MG63 (cell line): ENCODE measurements around the gene RBL1. TPM values are rescaled to one million over a fixed set of nuclear protein-coding genes. Genes with fewer than 3 reads are reported as not detected.
A peak's percentile ranks its signal among the peaks of the same experiment; 100 is the strongest.
"Not testable (repeated sequence)": the region's sequence is repeated elsewhere in the genome, so short reads cannot be mapped to it uniquely, and the experiment has no call there.

Experiments used
- DNase-seq: peaks from one replicate; pipeline ENCODE4 v3.0.0-alpha.2; 2020
- H3K27me3 ChIP-seq: fragments of 250-450 bp; sonication (Bioruptor Pico); 2 replicates; pipeline ENCODE4 v1.5.1; 2020; ENCODE audit warnings: mild to moderate bottlenecking, moderate library complexity
- H3K36me3 ChIP-seq: fragments of 250-450 bp; sonication (Bioruptor Pico); 2 replicates; pipeline ENCODE4 v1.5.1; 2020; ENCODE audit warnings: mild to moderate bottlenecking, moderate library complexity
- H3K4me3 ChIP-seq: fragments of 250-450 bp; sonication (Bioruptor Pico); 2 replicates; pipeline ENCODE4 v1.5.1; 2020; ENCODE audit warnings: mild to moderate bottlenecking, moderate library complexity
- H3K9me3 ChIP-seq: fragments of 250-450 bp; sonication (Bioruptor Pico); 2 replicates; pipeline ENCODE4 v1.5.1; 2020; ENCODE audit warnings: mild to moderate bottlenecking, moderate library complexity
- total RNA-seq: library from RNA; depleted of rRNA; stranded (reverse); fragments of >200 nt; shearing (Covaris generic); gene quantifications from 2 replicates; pipeline ENCODE4 v1.2.3, GENCODE V29; 2014; ENCODE audit warnings: low replicate concordance

RBL1 gene
- total RNA-seq, 1 experiment from 2014 or later, result 11.1 TPM

DNA sequence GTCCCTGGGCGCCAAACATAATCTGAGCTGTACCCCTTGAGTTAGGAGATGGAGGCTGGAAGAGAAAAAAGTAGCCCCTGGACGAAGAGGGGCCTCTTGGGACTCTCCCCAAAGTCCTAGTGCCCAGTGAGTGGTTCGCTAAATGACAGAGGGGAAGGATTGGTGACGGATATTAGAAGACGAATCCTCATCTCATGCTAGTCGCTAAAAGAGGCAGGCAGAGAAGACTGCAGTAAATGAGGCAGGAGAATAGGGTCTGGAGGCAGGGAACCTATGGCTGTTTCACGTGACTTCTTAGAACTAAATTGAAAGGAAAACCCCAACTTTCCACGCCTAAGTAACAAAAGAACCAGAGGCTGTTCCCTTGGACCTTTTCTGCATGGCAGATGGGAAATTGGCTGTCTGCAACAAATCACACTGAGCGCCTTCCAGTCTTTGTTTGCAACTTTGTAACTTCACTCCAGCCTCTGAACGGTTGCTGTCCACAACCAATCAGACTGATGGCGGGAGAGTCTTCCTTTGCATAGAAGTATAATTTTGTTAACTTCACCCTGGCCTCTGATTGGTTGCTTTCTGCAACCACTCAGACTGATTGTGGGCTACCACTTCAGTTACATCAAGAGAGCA, 731 bp upstream of the RBL1 start:
- DNase-seq, result no peak
- H3K36me3 ChIP-seq, result peaks cover 28% of the 10 kb centered on the region
- peak overlapping the region; percentile 65 for H3K4me3 ChIP-seq
- H3K9me3 ChIP-seq, result no peaks in the 10 kb centered on the region
- H3K27me3 ChIP-seq, result no peaks in the 10 kb centered on the region

DNA sequence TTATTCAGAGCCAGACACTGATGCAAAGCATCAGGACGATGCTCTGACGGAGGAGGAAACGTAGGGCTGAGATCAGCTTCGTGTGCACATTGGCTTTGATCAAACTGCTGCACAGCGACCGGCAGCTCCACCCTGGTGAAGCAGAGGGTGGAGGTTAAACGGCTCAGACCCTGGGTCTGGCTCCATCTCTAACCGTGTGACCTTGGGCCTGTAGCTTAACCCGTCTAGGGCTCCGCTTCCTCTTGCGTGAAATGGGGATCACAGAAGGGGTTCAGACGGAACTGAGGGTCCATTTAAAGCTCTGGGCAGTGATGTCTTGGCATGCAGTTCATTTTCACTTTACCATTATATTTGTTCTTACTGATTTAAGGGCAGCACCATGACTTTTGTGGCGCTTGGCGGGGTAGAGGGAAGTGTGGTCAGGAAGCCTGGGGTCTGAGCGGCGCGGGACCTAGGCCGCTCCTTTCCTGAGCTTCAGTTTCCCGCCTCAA, 644 bp downstream of the RBL1 start:
- H3K36me3 ChIP-seq, result peaks cover 36% of the 10 kb centered on the region
- no peaks in the 10 kb centered on the region for H3K9me3 ChIP-seq
- H3K27me3 ChIP-seq, result no peaks in the 10 kb centered on the region
- peak overlapping the region; percentile 65 for H3K4me3 ChIP-seq
- peak; percentile 21 for DNase-seq

GRCh38 chr20:37090407-37090806, 5.4 kb downstream of the RBL1 start:
- Histone ChIP-seq H3K27me3 (no peaks in the 10 kb centered on the region), H3K9me3 (no peaks in the 10 kb centered on the region), H3K4me3 (no peak overlapping the region), H3K36me3 (peaks cover 64% of the 10 kb centered on the region)
- DNase-seq, result no peak

- no peaks in the 10 kb centered on the region for H3K9me3 ChIP-seq
- H3K4me3 ChIP-seq, result no peak overlapping the region
- DNase-seq, result no peak
- H3K36me3 ChIP-seq, result peaks cover 64% of the 10 kb centered on the region
- no peaks in the 10 kb centered on the region for H3K27me3 ChIP-seq
These were observed 14.0 kb downstream of the RBL1 start for GRCh38 chr20:37081717-37082289.

GRCh38 chr20:37077009-37077408, 18.8 kb downstream of the RBL1 start:
- DNase-seq, result no peak
- no peaks in the 10 kb centered on the region for H3K27me3 ChIP-seq
- H3K4me3 ChIP-seq, result no peak overlapping the region
- H3K9me3 ChIP-seq, result no peaks in the 10 kb centered on the region
- H3K36me3 ChIP-seq, result peaks cover 36% of the 10 kb centered on the region

DNA sequence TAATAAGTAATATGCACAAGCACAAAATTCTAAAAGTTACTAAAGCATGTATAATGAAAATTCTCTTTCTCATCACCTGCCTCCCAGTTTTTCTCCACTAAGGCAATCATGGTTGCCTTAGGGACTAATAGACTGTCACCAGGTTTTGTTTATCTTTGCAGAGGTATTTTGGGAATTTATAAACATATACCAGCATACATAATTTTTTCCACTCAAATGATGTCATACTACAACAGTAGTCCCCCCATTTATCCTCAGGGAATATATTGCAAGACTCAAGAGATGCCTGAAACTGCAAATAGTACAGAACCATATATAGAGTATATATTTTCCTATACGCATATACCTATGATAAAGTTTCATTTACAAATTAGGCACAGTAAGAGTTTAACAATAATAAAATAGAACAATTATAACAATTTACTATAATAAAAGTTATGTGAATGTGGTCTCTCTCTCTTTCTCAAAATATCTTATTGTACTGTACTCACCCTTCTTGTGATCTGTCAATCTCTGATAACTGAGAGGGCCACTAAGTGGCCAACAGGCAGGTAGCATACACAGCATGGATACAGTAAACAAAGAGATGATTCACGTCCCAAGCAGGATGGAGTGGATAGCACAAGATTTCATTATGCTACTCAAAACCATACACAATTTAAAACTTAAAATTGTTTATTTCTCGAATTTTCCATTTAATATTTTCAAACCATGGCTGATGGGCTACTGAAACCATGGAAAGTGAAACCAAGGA, 19.7 kb downstream of the RBL1 start:
- Histone ChIP-seq H3K9me3 (no peaks in the 10 kb centered on the region), H3K36me3 (peaks cover 34% of the 10 kb centered on the region), H3K4me3 (no peak overlapping the region), H3K27me3 (no peaks in the 10 kb centered on the region)
- DNase-seq, result no peak

DNA sequence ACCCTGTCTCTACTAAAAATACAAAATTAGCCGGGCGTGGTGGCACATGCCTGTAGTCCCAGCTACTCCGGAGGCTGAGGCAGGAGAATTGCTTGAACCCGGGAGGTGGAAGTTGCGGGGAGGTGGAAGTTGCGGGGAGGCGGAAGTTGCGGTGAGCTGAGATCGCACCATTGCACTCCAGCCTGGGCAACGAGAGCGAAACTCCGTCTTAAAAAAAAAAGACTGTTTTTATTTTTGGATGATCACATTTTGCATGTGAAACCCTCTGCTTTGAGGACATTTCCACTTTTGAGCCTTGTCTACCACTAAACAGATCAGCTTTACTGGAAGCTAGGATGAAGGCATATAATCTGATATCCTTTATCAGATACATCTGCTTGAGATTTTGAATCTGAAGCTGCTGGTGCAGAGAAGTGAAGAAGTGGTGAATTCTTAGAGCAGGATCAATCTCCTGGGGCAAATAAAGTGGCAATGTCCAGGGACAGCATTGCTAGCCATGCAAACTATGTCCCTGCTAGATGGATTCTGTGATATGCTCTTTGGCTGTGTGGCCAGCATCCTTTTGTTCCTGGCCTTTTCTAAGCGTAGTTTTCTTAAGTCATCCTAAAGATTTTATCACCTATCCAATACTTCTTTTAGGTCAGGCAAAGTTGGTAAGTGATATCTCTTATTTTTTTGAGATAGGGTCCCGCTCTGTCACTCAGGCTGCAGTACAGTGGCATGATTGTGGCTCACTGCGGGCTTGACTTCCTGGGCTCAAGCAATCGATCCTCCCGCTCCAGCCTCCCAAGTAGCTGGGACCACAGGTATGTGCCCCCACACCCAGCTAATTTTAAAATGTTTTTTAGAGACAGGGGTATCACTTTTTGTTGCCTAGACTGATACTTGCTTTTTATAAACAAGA, 23.3 kb downstream of the RBL1 start:
- Histone ChIP-seq H3K4me3 (no peak overlapping the region), H3K9me3 (no peaks in the 10 kb centered on the region), H3K36me3 (peaks cover 23% of the 10 kb centered on the region), H3K27me3 (no peaks in the 10 kb centered on the region)
- DNase-seq, result no peak

- peak; percentile 87 for DNase-seq
- H3K9me3 ChIP-seq, result no peaks in the 10 kb centered on the region
- H3K4me3 ChIP-seq, result no peak overlapping the region
- H3K27me3 ChIP-seq, result no peaks in the 10 kb centered on the region
- H3K36me3 ChIP-seq, result peaks cover 25% of the 10 kb centered on the region
These were observed 24.3 kb downstream of the RBL1 start for GRCh38 chr20:37071481-37071911.

DNA sequence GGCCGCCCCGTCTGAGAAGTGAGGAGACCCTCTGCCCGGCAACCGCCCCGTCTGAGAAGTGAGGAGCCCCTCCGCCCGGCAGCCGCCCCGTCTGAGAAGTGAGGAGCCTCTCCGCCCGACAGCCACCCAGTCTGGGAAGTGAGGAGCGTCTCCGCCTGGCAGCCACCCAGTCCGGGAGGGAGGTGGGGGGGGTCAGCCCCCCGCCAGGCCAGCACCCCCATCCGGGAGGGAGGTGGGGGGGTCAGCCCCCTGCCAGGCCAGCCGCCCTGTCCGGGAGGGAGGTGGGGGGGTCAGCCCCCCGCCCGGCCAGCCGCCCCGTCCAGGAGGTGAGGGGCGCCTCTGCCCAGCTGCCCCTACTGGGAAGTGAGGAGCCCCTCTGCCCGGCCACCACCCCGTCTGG, 26.2 kb downstream of the RBL1 start:
- not testable (repeated sequence) for H3K9me3 ChIP-seq, H3K4me3 ChIP-seq
- peaks cover 33% of the 10 kb centered on the region for H3K36me3 ChIP-seq

DNA sequence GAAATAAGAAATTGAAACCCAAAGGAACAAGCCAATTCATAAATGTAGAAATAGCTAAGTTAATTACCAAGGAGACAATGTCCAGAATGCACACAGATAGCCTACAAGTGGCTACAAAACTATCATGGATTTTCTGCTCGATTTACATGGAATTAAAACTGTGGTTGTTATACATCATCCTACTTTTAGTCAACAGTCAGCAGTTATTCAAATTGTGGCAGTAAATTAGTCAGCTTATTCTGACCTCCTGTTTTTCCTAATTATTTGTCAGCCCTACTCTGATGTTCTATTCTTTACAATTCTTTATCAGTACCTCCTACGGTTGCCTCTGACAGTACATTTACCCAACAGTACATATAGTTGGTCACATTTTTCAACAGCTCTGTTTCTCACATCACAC, 29.6 kb downstream of the RBL1 start:
- Histone ChIP-seq H3K9me3 (no peaks in the 10 kb centered on the region), H3K4me3 (no peak overlapping the region), H3K27me3 (no peaks in the 10 kb centered on the region), H3K36me3 (peaks cover 46% of the 10 kb centered on the region)
- DNase-seq, result no peak

More for the DNA sequence above, 26.2 kb downstream of the RBL1 start:
- H3K27me3 ChIP-seq, DNase-seq: not testable (repeated sequence)

- Histone ChIP-seq H3K9me3 (no peaks in the 10 kb centered on the region), H3K27me3 (no peaks in the 10 kb centered on the region), H3K4me3 (no peak overlapping the region), H3K36me3 (peaks cover 60% of the 10 kb centered on the region)
- DNase-seq, result no peak
These were observed 40.5 kb downstream of the RBL1 start for GRCh38 chr20:37055276-37055675.

DNA sequence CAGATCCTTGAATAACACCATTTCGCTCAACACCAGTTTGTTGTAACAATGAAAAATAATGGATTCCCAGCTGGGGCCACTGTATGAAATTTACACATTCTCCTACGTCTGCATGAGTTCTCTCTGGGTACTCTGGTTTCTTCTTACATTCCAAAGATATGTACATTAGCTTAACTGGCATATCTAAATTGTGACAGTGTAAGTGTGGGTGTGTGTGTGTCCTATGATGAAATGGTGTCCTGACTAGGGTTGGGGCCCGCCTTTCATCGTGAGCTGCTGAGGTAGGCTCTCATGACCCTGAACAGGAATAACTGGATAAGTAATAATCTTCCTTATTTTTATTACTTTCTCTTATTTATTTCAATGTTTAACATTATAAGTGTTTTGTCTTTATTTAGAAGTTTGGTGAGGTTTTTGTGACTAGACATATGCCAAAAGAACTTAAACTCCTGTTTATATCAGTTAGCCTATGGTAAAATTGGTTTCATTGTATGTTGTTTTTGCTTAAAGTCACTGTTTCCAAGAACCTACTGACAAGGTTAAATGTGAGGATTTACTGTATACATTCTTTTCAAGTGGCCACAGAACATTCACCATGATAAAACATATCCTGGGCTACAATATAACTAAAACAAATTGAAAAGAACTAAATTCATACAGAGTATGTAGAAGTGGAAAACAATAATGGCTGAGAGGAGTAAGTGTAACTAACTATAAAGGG, 42.4 kb downstream of the RBL1 start:
- DNase-seq, result no peak
- H3K36me3 ChIP-seq, result peaks cover 56% of the 10 kb centered on the region

DNA sequence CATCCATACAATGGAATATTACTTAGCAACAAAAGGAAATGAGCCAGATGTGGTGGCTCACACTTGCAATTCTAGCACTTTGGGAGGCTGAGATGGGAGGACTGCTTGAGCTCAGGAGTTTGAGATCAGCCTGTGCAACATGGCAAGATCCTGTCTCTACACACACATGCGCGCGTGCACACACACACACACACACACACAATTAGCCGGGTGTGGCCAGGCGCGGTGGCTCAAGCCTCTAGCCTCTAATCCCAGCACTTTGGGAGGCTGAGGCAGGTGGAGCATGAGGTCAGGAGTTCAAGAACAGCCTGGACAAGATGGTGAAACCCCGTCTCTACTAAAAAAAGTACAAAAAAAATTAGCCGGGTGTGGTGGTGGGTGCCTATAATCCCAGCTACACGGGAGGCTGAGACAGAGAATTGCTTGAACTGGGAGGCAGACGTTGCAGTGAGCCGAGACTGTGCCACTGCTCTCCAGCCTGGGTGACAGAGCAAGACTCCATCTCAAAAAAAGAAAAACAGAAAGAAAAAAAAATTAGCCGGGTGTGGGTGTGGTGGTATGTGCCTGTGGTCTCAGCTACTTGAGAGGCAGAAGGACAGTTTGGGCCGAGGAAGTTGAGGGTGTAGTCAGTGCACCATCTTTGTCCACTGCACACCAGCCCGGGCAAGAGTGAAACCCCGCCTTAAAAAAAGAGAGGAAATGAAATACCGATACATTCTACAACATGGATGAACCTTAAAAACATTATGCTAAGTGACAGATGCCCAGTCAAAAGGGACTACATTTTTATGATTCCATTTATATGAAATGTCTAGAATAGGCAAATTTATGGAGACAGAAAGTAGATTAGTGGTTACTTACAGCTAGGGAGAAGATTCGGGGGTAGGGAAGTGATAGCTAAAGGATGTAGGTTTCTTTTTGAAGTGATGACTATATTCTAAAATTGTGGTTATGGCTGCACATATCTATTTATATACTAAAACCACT, 52.5 kb downstream of the RBL1 start:
- Histone ChIP-seq H3K36me3 (peaks cover 78% of the 10 kb centered on the region), H3K27me3 (no peaks in the 10 kb centered on the region), H3K4me3 (no peak overlapping the region), H3K9me3 (no peaks in the 10 kb centered on the region)
- DNase-seq, result no peak

More for the DNA sequence above, 42.4 kb downstream of the RBL1 start:
- H3K27me3 ChIP-seq, result no peaks in the 10 kb centered on the region
- no peak overlapping the region for H3K4me3 ChIP-seq
- no peaks in the 10 kb centered on the region for H3K9me3 ChIP-seq

DNA sequence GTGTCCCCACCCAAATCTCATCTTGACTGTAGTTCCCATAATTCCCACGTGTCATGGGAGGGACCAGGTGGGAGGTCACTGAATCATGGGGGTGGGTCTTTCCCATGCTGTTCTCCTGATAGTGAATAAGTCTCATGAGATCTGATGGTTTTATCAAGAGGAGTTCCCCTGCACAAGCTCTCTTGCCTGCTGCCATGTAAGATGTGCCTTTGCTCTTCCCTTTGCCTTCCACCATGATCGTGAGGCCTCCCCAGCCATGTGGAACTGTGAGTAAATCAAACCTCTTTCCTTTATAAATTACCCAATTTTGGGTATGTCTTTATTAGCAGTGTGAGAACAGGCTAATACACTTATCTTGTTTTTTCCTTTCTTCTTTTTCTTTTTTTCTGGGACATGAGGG, 56.4 kb downstream of the RBL1 start:
- not testable (repeated sequence) for H3K4me3 ChIP-seq, H3K9me3 ChIP-seq, DNase-seq, H3K27me3 ChIP-seq
- H3K36me3 ChIP-seq, result peaks cover 68% of the 10 kb centered on the region

DNA sequence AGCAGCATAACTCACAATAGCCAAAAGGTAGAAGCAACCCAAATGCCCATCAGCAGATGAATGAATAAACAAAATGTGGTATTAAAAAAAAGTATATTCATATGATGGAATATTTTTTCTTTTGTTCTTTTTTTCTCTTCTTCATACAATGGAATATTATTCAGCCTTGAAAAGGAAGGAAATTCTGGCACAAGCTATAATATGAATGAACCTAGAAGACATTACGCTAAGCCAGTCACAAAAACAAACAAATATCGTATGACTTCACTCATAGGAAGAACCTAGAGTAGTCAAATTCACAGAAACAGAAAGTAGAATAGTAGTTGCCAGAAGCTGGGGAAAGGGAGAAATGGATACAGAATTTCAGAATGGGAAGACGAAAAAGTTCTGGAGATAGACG, 63.7 kb downstream of the RBL1 start:
- no peaks in the 10 kb centered on the region for H3K9me3 ChIP-seq
- H3K4me3 ChIP-seq, result no peak overlapping the region
- H3K27me3 ChIP-seq, result no peaks in the 10 kb centered on the region
- H3K36me3 ChIP-seq, result peaks cover 67% of the 10 kb centered on the region
- no peak for DNase-seq
